ENCODE results near the gene NCBP3. TPM values are rescaled to one million over a fixed set of nuclear protein-coding genes. Genes with fewer than 3 reads are reported as not detected.
A peak's percentile ranks its signal among the peaks of the same experiment; 100 is the strongest.

The NCBP3 gene
- total RNA-seq, 1 donor from 2014 or later, result 56.0 TPM

GRCh38 chr17:3761036-3761917, 84.8 kb downstream of the NCBP3 start:
- Mint-ChIP-seq H3K9me3 (peaks cover 17% of the 10 kb centered on the region), H3K4me3 (no peak overlapping the region), H3K27me3 (ENCODE audit: insufficient read depth) (peaks cover 1% of the 10 kb centered on the region), H3K4me1 (ENCODE audit: low read depth) (peaks cover 40% of the 10 kb centered on the region), H3K27ac (no peak overlapping the region), H3K36me3 (ENCODE audit: low read depth) (peaks cover 17% of the 10 kb centered on the region)
- DNase-seq (ENCODE audit: low spot score), result no peak
- intact Hi-C loops (cut with micrococcal nuclease), result no loop called here

GRCh38 chr17:3759597-3760216, 86.3 kb downstream of the NCBP3 start:
- Mint-ChIP-seq H3K27me3 (ENCODE audit: insufficient read depth) (peaks cover 2% of the 10 kb centered on the region), H3K4me3 (no peak overlapping the region), H3K27ac (peak overlapping the region; percentile 27), H3K36me3 (ENCODE audit: low read depth) (peaks cover 17% of the 10 kb centered on the region), H3K4me1 (ENCODE audit: low read depth) (peaks cover 25% of the 10 kb centered on the region), H3K9me3 (peaks cover 17% of the 10 kb centered on the region)
- intact Hi-C loops (cut with micrococcal nuclease), result no loop called here
- no peak for DNase-seq (ENCODE audit: low spot score)

- Mint-ChIP-seq H3K36me3 (ENCODE audit: low read depth) (peaks cover 9% of the 10 kb centered on the region), H3K9me3 (peaks cover 12% of the 10 kb centered on the region), H3K4me1 (ENCODE audit: low read depth) (peaks cover 13% of the 10 kb centered on the region), H3K27me3 (ENCODE audit: insufficient read depth) (peaks cover 3% of the 10 kb centered on the region), H3K4me3 (no peak overlapping the region), H3K27ac (no peak overlapping the region)
- DNase-seq (ENCODE audit: low spot score), result no peak
- intact Hi-C loops (cut with micrococcal nuclease), result loop anchor here (1.0 kb wide), 1 partner anchor 8 kb away; no protein-coding TSS in a partner anchor
Observed at GRCh38 chr17:3755335-3756030, 90.6 kb downstream of the NCBP3 start.

GRCh38 chr17:3754458-3755334, 91.3 kb downstream of the NCBP3 start:
- Mint-ChIP-seq H3K4me3 (no peak overlapping the region), H3K4me1 (ENCODE audit: low read depth) (peaks cover 21% of the 10 kb centered on the region), H3K36me3 (ENCODE audit: low read depth) (peaks cover 5% of the 10 kb centered on the region), H3K9me3 (peaks cover 6% of the 10 kb centered on the region), H3K27me3 (ENCODE audit: insufficient read depth) (peaks cover 3% of the 10 kb centered on the region), H3K27ac (no peak overlapping the region)
- DNase-seq (ENCODE audit: low spot score), result peak; percentile 40
- intact Hi-C loops (cut with micrococcal nuclease), result loop anchor here (1.0 kb wide), 1 partner anchor 9 kb away; no protein-coding TSS in a partner anchor

GRCh38 chr17:3754066-3754457, 92.0 kb downstream of the NCBP3 start:
- intact Hi-C loops (cut with micrococcal nuclease), result no loop called here
- no peak for DNase-seq (ENCODE audit: low spot score)
- Mint-ChIP-seq H3K27ac (no peak overlapping the region), H3K4me1 (ENCODE audit: low read depth) (peaks cover 23% of the 10 kb centered on the region), H3K36me3 (ENCODE audit: low read depth) (peaks cover 3% of the 10 kb centered on the region), H3K27me3 (ENCODE audit: insufficient read depth) (peaks cover 3% of the 10 kb centered on the region), H3K4me3 (peak overlapping the region; percentile 15), H3K9me3 (no peaks in the 10 kb centered on the region)

GRCh38 chr17:3753624-3754023, 92.4 kb downstream of the NCBP3 start:
- intact Hi-C loops (cut with micrococcal nuclease), result no loop called here
- Mint-ChIP-seq H3K9me3 (no peaks in the 10 kb centered on the region), H3K4me1 (ENCODE audit: low read depth) (peaks cover 27% of the 10 kb centered on the region), H3K36me3 (ENCODE audit: low read depth) (peaks cover 3% of the 10 kb centered on the region), H3K4me3 (no peak overlapping the region), H3K27ac (no peak overlapping the region), H3K27me3 (ENCODE audit: insufficient read depth) (peaks cover 3% of the 10 kb centered on the region)
- no peak for DNase-seq (ENCODE audit: low spot score)

Other genes with a start within 250 kb of the NCBP3 start
- 7.5 and 8.3 TPM in 2 replicates for gene TRPV1, start 236.8 kb downstream of the NCBP3 start, total RNA-seq
- gene SHPK, start 210.0 kb downstream of the NCBP3 start, total RNA-seq, result 20.0 and 21.5 TPM in 2 replicates
- 47.5 and 55.3 TPM in 2 replicates for gene CTNS, start 209.5 kb downstream of the NCBP3 start, total RNA-seq
- 29.3 and 30.1 TPM in 2 replicates for gene TAX1BP3, start 177.7 kb downstream of the NCBP3 start, total RNA-seq
- gene EMC6, start 177.4 kb downstream of the NCBP3 start, total RNA-seq, result 63.6 and 73.3 TPM in 2 replicates
- gene P2RX5, start 150.1 kb downstream of the NCBP3 start, total RNA-seq, result 133 and 143 TPM in 2 replicates
- 25.7 and 26.1 TPM in 2 replicates for gene HASPIN, start 122.3 kb downstream of the NCBP3 start, total RNA-seq
- 31.8 and 35.0 TPM in 2 replicates for gene ITGAE, start 45.1 kb downstream of the NCBP3 start, total RNA-seq
- gene CAMKK1, start 46.8 kb upstream of the NCBP3 start, total RNA-seq, result 6.1 and 7.8 TPM in 2 replicates
- 0.13 and 0.34 TPM in 2 replicates for gene P2RX1, start 70.2 kb upstream of the NCBP3 start, total RNA-seq
- gene ATP2A3, start 118.2 kb upstream of the NCBP3 start, total RNA-seq, result 107 and 111 TPM in 2 replicates

Data from activated T-helper 1 cell treated with anti-CD3 and anti-CD28 coated beads, Interleukin-12 subunit alpha, Interleukin-12 subunit beta, Interleukin-2, Interleukin-4 antibody, amounts not matched to agents 30 ng/mL and 10 ng/mL and 1 ng/mL, durations not matched to agents 14 hours and 24 hours and 36 hours (primary cell).